Hepatocyte (in vitro differentiated cells): ENCODE results near the gene AMY1C.

Experiments used
- EZH2 ChIP-seq: fragments of 200-600 bp; sonication (generic); IDR thresholded peaks from 2 replicates; pipeline ENCODE4 v1.6.1; 2016; ENCODE audit warnings: antibody characterized with exemption, mild to moderate bottlenecking, borderline replicate concordance
- TF ChIP-seq, protein P1 (sequence below): fragments of 200-600 bp; sonication (generic); IDR thresholded peaks from 2 replicates; pipeline ENCODE4 v1.5.1; 2016; ENCODE audit warnings: antibody characterized with exemption, mild to moderate bottlenecking; ENCODE audit not compliant: poor library complexity

DNA sequence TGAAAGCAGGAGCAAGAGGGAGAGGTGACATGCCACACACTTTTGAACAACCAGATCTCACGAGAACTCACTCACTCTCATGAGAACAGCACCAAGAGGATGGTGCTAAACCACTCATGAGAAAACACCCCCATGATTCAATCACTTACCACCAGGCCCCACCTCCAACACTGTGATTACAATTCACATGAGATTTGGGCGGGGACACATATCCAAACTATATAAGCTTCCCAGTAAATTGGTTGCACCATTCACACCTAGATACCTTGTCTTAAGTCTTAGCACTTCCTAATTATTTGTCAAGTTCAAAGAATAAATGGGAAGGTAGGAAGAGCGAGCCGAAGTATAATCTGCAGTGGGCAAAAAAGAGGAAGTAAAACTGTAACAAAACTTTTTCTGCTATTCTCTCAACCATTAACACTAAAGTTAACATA, 34.3 kb downstream of the AMY1C start:
- no peak for TF ChIP-seq EZH2
- TF ChIP-seq, protein P1, sequence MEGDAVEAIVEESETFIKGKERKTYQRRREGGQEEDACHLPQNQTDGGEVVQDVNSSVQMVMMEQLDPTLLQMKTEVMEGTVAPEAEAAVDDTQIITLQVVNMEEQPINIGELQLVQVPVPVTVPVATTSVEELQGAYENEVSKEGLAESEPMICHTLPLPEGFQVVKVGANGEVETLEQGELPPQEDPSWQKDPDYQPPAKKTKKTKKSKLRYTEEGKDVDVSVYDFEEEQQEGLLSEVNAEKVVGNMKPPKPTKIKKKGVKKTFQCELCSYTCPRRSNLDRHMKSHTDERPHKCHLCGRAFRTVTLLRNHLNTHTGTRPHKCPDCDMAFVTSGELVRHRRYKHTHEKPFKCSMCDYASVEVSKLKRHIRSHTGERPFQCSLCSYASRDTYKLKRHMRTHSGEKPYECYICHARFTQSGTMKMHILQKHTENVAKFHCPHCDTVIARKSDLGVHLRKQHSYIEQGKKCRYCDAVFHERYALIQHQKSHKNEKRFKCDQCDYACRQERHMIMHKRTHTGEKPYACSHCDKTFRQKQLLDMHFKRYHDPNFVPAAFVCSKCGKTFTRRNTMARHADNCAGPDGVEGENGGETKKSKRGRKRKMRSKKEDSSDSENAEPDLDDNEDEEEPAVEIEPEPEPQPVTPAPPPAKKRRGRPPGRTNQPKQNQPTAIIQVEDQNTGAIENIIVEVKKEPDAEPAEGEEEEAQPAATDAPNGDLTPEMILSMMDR = no peak
